ENCODE results near the gene CCDC78.
A peak's percentile ranks its signal among the peaks of the same experiment; 100 is the strongest.

The CCDC78 gene

GRCh38 chr16:709566-710499 lies 16.4 kb downstream of the CCDC78 start:
- DNase-seq = peak; percentile 82

DNA sequence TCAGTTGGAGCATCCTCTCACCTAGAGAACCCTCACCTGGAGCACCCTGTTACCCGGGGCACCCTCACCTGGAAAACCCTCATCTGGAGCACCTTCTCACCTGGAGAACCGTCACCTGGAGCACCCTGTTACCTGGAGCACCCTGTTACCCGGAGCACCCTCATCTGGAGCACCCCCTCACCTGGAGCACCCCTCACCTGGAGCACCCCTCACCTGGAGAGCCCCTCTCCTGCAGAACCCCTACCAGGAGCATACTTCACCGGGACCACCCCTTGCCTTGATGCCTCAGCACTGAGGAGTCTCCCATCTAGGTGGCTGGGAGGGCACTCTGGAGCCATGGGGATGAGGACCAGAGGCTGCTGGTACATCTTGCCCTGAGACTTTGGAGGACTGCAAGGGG lies 17.3 kb downstream of the CCDC78 start:
- DNase-seq = no peak

DNA sequence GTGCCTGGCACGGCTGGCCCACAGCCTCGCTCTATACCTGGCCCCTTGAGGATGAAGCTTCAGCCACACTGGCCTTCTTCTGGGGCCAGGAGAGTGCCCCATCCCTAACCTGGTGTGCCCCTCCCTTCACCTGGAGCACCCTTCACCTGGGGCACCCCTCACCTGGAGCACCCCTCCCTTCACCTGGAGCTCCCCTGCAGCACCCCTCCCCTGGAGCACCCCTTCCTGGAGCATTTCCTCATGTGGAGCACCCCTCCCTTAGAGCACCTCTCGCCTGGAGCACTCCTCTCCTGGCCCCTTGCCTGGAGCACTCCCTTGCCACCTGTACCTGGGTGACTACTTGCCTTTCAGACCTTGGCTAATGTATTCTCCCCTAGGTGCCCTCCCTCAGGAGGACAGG lies 18.2 kb downstream of the CCDC78 start:
- DNase-seq = no peak

GRCh38 chr16:707062-707538 lies 19.1 kb downstream of the CCDC78 start:
- no peak for DNase-seq

DNA sequence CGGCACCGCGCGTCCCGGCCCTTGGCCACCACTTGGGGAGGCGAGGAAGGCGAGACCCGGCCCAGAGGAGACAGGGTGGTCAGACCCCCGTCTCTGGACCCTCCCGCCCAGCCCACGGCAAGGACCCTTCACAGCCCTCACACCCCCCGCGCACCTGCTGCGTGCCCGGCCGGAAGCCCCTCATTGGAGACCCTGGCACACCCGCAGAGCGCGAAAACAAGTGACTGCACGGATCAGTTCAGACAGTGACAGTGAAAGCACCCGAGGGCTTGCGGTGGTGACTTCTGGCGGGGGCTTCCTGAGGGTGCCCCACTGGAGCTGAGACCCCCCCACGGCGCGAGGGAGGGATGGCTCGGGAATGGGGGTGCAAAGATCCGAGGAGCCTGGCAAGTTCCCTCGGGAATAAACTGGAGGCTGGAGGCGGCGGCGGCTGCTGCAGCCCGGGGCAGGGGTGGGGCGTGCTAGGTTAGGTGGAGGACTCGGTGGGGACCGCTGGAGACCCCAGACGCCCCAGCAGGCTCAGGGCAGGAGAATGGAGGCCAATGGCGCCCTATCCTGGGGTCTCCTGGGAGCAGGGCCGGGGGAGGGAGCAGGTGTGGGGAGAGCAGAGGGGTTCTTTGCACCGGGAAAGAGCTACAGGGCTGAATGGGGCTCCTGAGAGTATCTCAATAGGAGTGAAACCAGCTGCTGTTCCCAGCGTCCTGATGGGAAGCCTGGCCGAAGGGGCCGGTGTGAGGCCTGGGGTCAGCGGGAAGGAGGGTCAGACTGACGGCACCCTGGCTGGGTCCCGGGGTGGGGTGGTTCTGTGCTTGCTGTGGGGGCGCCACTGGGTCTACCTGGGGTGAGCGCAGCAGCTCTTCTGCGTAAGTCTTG lies 19.8 kb downstream of the CCDC78 start:
- DNase-seq = no peak

GRCh38 chr16:705431-706188 lies 20.6 kb downstream of the CCDC78 start, which contains the start of gene FBXL16:
TSS of gene FBXL16 (minus strand) at chr16:705801. CDS start at chr16:697405, 8,396 bp downstream.
- DNase-seq = no peak

GRCh38 chr16:704552-705380 lies 21.5 kb downstream of the CCDC78 start:
- no peak for DNase-seq

DNA sequence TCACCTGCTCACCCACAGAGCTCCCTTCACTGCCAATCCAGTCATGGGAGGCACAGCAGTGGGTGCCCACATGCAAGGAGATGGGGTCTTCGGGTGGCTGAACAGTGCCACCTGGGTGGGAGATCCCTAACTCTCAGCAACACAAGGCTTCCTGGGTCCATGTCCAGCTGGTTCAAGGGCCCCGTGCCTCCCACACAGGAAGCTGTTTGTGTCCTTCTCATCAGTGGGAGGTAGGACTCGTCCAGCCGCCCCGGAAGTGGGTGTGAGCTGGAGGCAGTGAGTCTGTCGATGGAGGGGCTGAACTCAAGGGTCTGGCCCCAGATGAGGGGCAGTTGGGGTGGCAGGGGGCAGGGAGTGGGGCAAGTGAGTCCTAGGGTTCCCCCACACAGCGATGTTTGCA lies 22.2 kb downstream of the CCDC78 start:
- DNase-seq = no peak

DNA sequence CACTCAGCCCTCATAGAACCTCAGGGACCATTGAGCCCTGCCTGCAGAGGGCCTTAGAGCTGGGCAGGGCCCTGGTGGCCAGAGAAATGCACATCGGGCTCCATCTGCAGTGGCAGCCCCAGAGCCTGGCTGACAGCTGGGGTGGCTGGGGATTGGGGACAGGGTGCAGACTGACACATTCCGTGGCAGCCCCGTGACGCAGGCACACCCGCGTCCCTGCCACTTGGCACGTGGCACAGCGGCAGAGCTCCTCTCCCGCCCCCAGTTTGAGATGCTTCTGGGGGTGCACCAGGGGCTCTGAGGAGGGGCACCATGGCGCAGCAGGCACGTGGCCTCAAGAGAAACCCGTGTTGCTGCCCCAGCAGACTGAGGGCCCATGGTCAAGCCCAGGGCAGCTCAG lies 22.8 kb downstream of the CCDC78 start:
- DNase-seq = no peak

DNA sequence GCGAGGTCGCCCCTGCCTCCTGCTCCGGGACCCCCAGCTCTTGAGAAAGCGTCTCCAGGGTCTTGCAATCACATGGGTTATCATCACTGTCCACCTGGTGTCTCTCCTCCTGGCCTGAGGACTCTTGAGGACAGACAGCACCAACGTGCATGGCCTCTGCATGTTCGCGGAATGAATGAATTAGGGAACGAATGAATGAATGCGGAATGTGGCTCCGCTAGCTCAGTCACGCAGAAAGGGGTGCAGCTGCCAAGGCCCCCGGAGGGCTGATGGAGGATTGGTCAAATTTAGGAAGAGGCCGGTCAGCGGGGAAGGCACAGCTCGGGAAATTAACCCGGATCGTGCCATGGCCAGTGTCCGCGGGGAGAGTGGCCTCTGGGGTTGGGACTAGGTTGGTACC lies 23.9 kb downstream of the CCDC78 start:
- no peak for DNase-seq

DNA sequence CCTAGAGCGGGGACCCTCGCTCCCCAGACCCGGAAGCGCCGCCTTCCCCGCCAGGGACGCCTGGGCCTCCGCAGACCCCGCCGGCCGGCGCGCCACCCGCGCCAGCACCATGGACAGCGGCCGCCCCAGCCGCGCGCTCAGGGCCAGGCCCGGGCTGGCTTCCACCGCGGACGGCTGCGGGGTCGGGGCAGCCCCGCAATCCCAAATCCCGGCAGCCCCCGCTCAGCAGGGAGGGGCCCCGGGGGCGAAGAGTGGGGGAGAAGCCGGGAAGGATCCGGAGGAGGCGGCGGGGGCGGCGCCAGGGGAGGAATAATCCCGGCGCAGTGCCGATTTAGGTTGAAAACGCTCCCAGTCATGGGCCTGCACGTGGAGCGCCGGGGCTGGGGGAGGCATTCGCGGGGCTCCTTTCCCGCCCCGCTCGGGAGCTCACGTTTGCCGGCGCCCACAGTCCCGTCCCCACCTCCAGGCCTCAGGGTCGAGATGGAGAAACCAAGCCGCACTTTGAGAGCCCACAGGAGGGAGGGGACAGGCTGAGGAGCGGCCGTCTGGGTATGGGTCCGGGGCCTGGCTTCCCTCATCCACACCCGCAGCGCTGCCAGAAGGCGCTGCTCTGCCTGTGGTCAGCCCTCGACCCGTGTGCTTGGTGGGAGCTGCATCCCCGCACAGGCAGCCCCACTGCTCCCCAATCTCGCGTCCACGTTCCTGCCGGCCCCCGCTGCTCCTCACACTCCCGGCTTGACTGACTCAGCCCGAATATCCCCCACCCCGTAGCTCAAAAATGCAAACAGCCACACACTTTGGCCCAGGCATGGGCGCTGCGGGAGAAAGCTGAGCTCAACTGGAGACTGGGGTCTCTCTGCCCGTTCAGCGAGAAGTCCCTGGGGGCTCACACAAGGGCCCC lies 25.3 kb downstream of the CCDC78 start:
- peak; percentile 42 for DNase-seq

DNA sequence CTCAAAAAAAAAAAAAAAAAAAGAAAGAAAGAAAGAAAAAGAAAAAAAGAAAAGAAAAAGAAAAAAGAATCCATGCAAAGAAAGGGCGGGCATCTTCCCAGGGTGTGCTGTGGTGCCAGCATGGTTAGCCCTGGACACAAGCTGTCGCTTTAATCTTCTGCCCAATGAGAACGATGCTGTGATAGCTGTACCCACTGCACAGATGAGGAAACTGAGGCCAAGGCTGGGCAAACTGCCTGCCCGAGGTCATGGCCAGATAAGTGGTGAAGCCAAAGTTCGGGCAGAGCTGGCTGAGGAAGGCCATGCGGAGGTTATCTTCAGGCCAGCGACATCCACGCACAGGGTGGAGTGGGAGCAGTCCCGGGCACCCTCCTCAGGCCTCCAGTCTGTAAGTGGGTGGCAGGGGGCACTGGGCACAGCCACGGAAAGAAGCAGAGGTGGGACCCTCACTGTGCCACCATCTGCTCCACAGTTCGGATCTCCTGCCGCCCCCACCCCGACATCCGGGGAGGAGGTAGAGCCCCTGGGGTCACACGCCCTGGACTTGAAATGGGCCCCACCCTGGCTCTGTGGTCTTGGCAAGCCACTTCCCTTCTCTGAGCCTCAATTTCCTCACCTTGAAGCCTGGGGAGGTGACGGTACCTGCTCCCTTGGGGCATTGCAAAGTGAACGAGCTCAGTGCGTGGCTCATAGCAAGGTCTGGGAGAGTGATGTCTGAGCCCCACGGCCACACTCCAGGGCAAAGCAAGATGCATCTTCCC lies 27.2 kb downstream of the CCDC78 start:
- no peak for DNase-seq

DNA sequence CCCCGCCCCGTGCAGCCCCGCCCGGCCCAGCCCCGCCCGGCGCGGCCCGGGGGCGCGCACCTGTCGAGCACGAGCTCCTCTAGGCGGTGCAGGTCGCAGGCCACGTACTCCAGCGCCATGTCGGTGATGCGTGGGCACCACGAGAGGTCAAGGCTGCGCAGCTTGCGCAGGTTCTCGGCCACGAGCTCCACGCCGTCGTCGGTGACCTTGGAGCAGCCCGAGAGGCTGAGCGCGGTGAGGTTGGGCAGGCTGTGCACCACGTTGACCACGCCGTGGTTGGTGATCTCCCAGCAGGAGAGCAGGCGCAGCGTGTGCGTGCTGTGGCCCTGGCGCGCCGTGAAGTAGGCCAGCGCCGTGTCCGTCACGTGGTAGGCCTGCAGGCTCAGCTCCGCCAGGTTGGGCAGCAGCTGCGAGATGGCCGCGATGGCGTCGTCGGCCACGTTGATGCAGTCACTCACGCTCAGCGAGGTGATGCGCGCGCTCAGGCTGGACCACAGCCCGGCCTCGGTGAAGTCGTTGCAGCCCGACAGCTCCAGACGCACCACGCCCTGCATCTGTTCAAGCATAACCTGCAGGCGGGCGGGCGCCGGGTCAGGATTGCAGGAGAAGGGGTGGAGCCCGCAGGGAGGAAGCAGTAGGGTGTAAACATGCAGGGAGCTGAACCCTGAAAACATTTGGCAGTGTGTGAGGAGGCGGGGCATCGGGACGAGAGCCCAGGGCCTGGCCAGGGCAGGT lies 30.7 kb downstream of the CCDC78 start:
- DNase-seq = no peak

GRCh38 chr16:694863-695354 lies 31.3 kb downstream of the CCDC78 start:
- DNase-seq = no peak

GRCh38 chr16:694187-694862 lies 31.9 kb downstream of the CCDC78 start:
- no peak for DNase-seq

DNA sequence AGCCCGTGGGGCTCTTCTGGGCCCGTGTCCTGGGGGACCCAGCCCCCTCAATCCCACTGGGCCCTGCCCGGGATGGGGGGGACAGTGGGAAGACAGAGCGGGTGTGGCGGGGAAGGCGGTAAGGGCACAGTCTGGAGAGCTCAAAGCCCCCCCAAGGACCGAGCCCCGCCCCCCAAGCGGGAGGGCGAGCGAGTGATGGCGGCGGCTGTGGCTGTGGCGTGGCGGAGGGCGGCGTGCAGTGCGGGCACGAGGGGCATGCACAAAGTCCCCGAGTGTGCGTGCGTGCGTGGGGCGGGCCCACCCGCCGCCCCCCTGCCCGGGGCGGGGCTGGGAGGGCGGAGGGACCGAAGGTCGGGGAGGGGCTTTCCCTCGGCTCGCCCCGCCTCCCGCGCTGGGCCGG lies 32.5 kb downstream of the CCDC78 start:
- DNase-seq = no peak

DNA sequence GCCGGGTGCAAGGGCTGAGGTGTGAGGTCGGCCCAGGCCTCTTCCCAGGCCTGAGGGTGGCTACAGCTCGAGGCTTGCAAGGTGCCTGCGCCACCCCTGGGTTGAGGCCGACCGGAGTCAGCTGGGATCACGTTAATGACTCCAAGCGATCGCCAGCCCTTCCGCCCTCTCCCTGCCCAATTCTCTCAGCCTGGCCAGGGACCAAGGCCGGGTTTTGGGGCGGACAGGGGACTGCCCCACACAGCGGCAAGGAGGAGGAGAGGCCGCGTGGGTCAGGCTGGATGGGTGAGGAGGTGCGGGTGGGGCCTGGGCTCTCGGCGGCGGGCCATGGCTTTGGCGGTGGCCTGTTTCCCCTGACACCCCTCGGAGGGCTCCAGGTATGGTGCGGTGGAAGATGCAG lies 32.9 kb downstream of the CCDC78 start:
- DNase-seq = no peak

DNA sequence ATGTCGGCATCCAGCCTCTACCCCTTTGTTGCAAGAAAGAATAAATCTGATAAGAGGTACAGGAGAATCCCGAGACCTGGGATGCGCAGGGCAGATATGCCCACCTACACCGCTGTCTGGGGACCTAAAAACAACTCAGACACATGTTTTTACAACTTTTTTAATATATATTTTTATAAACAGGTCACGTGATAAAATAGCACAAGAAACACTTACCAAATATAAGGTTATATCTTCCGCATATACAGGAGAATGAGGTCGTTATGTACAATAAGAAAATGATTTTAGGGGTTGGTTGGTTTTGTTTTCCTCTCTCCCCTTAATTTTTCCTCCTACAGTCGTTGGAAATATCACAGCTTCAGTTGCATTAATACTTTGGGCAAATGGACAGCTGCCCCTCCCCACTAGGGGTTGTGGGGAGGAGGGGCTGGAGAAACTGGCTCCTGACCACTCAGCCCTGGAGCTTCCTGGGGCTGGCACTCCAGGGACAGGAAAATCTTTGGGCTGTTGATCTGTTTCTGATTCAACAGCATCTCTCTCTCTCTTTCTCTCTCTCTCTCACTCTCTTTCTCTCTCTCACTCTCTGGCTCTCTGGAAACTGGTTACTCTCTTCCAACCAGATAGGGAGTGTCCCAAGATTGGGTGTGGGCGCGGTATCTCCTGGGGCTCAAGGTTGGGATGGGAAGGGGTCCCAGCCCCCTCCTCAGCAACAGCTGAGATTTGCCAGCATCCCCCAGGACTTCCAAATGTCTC lies 33.7 kb downstream of the CCDC78 start:
- DNase-seq = no peak
